Panc1 (cell line): ENCODE measurements around the gene NTNG2. TPM values are rescaled to one million over a fixed set of nuclear protein-coding genes. Genes with fewer than 3 reads are reported as not detected.

ENCODE experiments used
- ATAC-seq: fragments of 200-7000 bp; cut with Tn5 transposase; 2 replicates; pipeline ENCODE4 v1.9.1; 2020; ENCODE audit warnings: mild to moderate bottlenecking, moderate library complexity
- BruUV-seq: library from RNA; stranded (reverse); fragments of 400-500 nt; replicated peaks from 2 replicates; lab custom pipeline; 2021; lab: Mats Ljungman, UMichigan
- CTCF ChIA-PET: fragments of 300-600 bp; sonication (Branson Sonifier 250); formaldehyde crosslinking; loops from one replicate; lab custom pipeline; 2022; ENCODE audit warnings: antibody characterized with exemption; lab: Charles Lee
- POLR2A ChIA-PET: fragments of 300-600 bp; sonication (Branson Sonifier 250); formaldehyde crosslinking; loops from one replicate; lab custom pipeline; 2022; ENCODE audit warnings: antibody characterized with exemption; lab: Charles Lee
- DNase-seq: peaks from one replicate; pipeline ENCODE4 v3.0.0-alpha.2; 2010; ENCODE audit warnings: low read depth, low spot score
- H3K27ac ChIP-seq: 2 replicates; pipeline ENCODE4 v1.5.1; 2011; ENCODE audit warnings: mild to moderate bottlenecking, low read length, inconsistent platforms
- H3K27me3 ChIP-seq: fragments of 200-500 bp; sonication (Bioruptor generic); 2 replicates; pipeline ENCODE4 v1.6.0; 2014; ENCODE audit warnings: low read length, inconsistent platforms; ENCODE audit not compliant: control insufficient read depth, insufficient read depth
- H3K36me3 ChIP-seq: fragments of 200-500 bp; sonication (Bioruptor generic); 2 replicates; pipeline ENCODE4 v1.5.1; 2014; ENCODE audit warnings: inconsistent platforms, mild to moderate bottlenecking, low read length, moderate library complexity; ENCODE audit not compliant: control insufficient read depth, insufficient read depth
- H3K4me1 ChIP-seq: 2 replicates; pipeline ENCODE4 v1.5.1; 2011; ENCODE audit warnings: inconsistent platforms, mild to moderate bottlenecking, low read length, moderate library complexity; ENCODE audit not compliant: control insufficient read depth, insufficient read depth
- H3K4me3 ChIP-seq, 2 experiments: 2 replicates each; pipeline ENCODE4 v1.5.1; 2011 to 2012; ENCODE audit warnings: low read depth in 2 of 2, low read length in 2 of 2, mild to moderate bottlenecking in 2 of 2, inconsistent platforms in 1 of 2, moderate library complexity in 1 of 2
- H3K9me3 ChIP-seq: fragments of 200-500 bp; sonication (Bioruptor generic); 2 replicates; pipeline ENCODE4 v1.5.1; 2014; ENCODE audit warnings: low read depth, mild to moderate bottlenecking, inconsistent platforms, low read length, moderate library complexity; ENCODE audit not compliant: control insufficient read depth, insufficient read depth
- POLR2AphosphoS5 ChIP-seq: IDR thresholded peaks from 2 replicates; pipeline ENCODE4 v1.6.1; 2012; ENCODE audit warnings: mild to moderate bottlenecking, low read depth, low read length, moderate library complexity
- SIN3A ChIP-seq: IDR thresholded peaks from 2 replicates; pipeline ENCODE4 v1.6.1; 2012; ENCODE audit warnings: low read depth, mild to moderate bottlenecking, low read length, moderate library complexity, borderline replicate concordance; ENCODE audit not compliant: insufficient read depth
- TCF7L2 ChIP-seq: IDR thresholded peaks from 2 replicates; pipeline ENCODE4 v1.6.1; 2011; ENCODE audit warnings: mild to moderate bottlenecking, low read depth, low read length, inconsistent platforms
- in situ Hi-C: cut with HindIII; loops from 2 replicates; pipeline ENCODE4 v1.10.0; 2016; ENCODE audit warnings: low sequenced_read_pairs, low pct_unique_long_range_greater_than_20kb
- intact Hi-C: fragments of 100-400 bp; cut with micrococcal nuclease; formaldehyde crosslinking; loops from one replicate; pipeline ENCODE4 v1.10.0; 2022; ENCODE audit not compliant: unreplicated experiment
- total RNA-seq: library from RNA; stranded (reverse); gene quantifications from one replicate; pipeline ENCODE4 v1.2.1, GENCODE V29; 2021; ENCODE audit not compliant: unreplicated experiment
- TF ChIP-seq, protein P1 (sequence below), 2 experiments: IDR thresholded peaks; 2 replicates each; pipeline ENCODE4 v1.6.1; 2011 to 2012; ENCODE audit warnings: low read depth in 2 of 2, control low read depth in 1 of 2, low read length in 1 of 2, mild to moderate bottlenecking in 1 of 2, moderate library complexity in 1 of 2; ENCODE audit not compliant: insufficient read depth in 1 of 2
- TF ChIP-seq, protein P2 (sequence below): fragments of 450-650 bp; IDR thresholded peaks from 2 replicates; pipeline ENCODE4 v1.5.1; 2017; ENCODE audit warnings: mild to moderate bottlenecking

NTNG2 gene
- total RNA-seq, 1 experiment from 2014 or later: 5.1 TPM

DNA sequence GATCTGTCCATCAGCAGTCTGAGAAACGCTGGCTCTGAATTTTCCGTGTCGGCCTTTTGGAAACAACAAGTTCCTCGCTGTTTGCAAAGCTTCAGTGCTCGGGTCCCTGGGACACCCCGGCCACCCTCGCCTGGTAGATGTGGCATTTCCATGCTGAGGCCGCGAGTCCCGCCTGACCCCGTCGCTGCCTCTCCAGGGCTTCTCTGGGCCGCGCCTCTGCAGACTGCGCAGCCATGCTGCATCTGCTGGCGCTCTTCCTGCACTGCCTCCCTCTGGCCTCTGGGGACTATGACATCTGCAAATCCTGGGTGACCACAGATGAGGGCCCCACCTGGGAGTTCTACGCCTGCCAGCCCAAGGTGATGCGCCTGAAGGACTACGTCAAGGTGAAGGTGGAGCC lies 4.7 kb downstream of the NTNG2 start:
- in situ Hi-C loops: no loop called here
- H3K27me3 ChIP-seq: no peaks in the 10 kb centered on the region
- CTCF ChIA-PET: interaction anchor here (0.5 to 0.6 kb wide), 2 partner anchors 188 to 199 kb away, joined by 3 to 4 read pairs; no protein-coding TSS in a partner anchor

DNA sequence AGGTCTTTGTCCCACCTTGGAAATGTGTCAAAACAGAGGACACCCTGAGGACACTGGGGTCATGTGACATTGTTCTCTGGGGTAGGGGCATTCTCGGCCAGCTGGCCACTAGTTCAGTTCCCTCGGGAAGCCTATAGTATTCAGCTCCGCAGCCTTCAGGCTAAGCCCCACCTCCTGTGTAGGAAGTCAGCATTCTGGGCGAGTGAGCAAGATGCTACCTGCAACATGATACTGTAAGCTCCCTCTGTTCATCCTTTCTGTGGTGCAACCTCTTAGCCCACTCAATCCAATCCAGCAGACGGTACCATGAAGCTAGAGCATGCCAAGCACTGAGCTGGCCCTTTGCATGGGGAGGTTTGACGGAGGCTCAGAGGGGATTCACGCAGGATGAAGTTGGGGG lies 5.3 kb downstream of the NTNG2 start:
- no peaks in the 10 kb centered on the region; the same call in 1 of the 2 replicates for H3K4me1 ChIP-seq
- in situ Hi-C loops (no loop called here), intact Hi-C loops (loop anchor here (5.0 to 10.0 kb wide), 2 partner anchors 70 to 402 kb away; no protein-coding TSS in a partner anchor)
- no peak for TF ChIP-seq TCF7L2
- TF ChIP-seq POLR2AphosphoS5: no peak
- no peak for TF ChIP-seq SIN3A
- TF ChIP-seq, protein P1, sequence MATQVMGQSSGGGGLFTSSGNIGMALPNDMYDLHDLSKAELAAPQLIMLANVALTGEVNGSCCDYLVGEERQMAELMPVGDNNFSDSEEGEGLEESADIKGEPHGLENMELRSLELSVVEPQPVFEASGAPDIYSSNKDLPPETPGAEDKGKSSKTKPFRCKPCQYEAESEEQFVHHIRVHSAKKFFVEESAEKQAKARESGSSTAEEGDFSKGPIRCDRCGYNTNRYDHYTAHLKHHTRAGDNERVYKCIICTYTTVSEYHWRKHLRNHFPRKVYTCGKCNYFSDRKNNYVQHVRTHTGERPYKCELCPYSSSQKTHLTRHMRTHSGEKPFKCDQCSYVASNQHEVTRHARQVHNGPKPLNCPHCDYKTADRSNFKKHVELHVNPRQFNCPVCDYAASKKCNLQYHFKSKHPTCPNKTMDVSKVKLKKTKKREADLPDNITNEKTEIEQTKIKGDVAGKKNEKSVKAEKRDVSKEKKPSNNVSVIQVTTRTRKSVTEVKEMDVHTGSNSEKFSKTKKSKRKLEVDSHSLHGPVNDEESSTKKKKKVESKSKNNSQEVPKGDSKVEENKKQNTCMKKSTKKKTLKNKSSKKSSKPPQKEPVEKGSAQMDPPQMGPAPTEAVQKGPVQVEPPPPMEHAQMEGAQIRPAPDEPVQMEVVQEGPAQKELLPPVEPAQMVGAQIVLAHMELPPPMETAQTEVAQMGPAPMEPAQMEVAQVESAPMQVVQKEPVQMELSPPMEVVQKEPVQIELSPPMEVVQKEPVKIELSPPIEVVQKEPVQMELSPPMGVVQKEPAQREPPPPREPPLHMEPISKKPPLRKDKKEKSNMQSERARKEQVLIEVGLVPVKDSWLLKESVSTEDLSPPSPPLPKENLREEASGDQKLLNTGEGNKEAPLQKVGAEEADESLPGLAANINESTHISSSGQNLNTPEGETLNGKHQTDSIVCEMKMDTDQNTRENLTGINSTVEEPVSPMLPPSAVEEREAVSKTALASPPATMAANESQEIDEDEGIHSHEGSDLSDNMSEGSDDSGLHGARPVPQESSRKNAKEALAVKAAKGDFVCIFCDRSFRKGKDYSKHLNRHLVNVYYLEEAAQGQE (IDR thresholded peaks at IDR 0.05; ENCODE audit: insufficient read depth in 1 of 2, low read depth in 2 of 2, low read length in 1 of 2): no peak
- TF ChIP-seq, protein P2, sequence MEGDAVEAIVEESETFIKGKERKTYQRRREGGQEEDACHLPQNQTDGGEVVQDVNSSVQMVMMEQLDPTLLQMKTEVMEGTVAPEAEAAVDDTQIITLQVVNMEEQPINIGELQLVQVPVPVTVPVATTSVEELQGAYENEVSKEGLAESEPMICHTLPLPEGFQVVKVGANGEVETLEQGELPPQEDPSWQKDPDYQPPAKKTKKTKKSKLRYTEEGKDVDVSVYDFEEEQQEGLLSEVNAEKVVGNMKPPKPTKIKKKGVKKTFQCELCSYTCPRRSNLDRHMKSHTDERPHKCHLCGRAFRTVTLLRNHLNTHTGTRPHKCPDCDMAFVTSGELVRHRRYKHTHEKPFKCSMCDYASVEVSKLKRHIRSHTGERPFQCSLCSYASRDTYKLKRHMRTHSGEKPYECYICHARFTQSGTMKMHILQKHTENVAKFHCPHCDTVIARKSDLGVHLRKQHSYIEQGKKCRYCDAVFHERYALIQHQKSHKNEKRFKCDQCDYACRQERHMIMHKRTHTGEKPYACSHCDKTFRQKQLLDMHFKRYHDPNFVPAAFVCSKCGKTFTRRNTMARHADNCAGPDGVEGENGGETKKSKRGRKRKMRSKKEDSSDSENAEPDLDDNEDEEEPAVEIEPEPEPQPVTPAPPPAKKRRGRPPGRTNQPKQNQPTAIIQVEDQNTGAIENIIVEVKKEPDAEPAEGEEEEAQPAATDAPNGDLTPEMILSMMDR: no peak
- ATAC-seq (no peak), DNase-seq (no peak)
- no peaks in the 10 kb centered on the region for H3K36me3 ChIP-seq
- H3K4me3 ChIP-seq: no peak overlapping the region
- H3K27me3 ChIP-seq: no peaks in the 10 kb centered on the region
- no peaks in the 10 kb centered on the region for H3K9me3 ChIP-seq
- ChIA-PET CTCF (interaction anchor here (0.5 kb wide), 1 partner anchor 188 kb away, joined by 3 read pairs; no protein-coding TSS in a partner anchor), POLR2A (no interaction called here)
- no TSS peak for BruUV-seq
- no peak overlapping the region for H3K27ac ChIP-seq

More for the DNA sequence above, 4.7 kb downstream of the NTNG2 start:
- ATAC-seq: 0 out of 2 replicates have a peak, but pooled peaks have one; percentile 39
- Histone ChIP-seq H3K4me3 (no peak overlapping the region), H3K27ac (no peak overlapping the region), H3K36me3 (no peaks in the 10 kb centered on the region), H3K9me3 (no peaks in the 10 kb centered on the region), H3K4me1 (no peaks in the 10 kb centered on the region; the same call in 1 of the 2 replicates)
- intact Hi-C loops: loop anchor here (5.0 to 10.0 kb wide), 2 partner anchors 71 to 402 kb away; no protein-coding TSS in a partner anchor
- POLR2A ChIA-PET: no interaction called here
- no peak for DNase-seq
- TF ChIP-seq, protein P2: peak; percentile 65
- no peak for TF ChIP-seq POLR2AphosphoS5
- BruUV-seq: no TSS peak
